ENCODE results near the gene CEP85L.

GRCh38 chr6:118620202-118620601 lies 31.2 kb downstream of the CEP85L start:
- TF ChIP-seq CTCF (IDR thresholded peaks at IDR 0.05) (no peak), ZFX (IDR thresholded peaks at IDR 0.05; ENCODE audit: borderline replicate concordance) (no peak)
